ELR (cell line): Measurements from ENCODE around the gene DLGAP1.

ENCODE experiments used
- DNase-seq: peaks from one replicate; pipeline ENCODE4 v3.0.0-alpha.2; 2015; ENCODE audit warnings: low read depth

The DLGAP1 gene

GRCh38 chr18:3760741-3761140, 694.4 kb downstream of the DLGAP1 start:
- no peak for DNase-seq

GRCh38 chr18:3759099-3759498, 696.0 kb downstream of the DLGAP1 start:
- DNase-seq, result no peak

- peak; percentile 90 for DNase-seq
Observed at GRCh38 chr18:3758531-3758930, 696.6 kb downstream of the DLGAP1 start.

GRCh38 chr18:3757361-3757760, 697.7 kb downstream of the DLGAP1 start:
- DNase-seq, result no peak

GRCh38 chr18:3753106-3753505, 702.0 kb downstream of the DLGAP1 start:
- no peak for DNase-seq

GRCh38 chr18:3748086-3748485, 707.0 kb downstream of the DLGAP1 start:
- no peak for DNase-seq

- peak; percentile 16 for DNase-seq
Observed at GRCh38 chr18:3747176-3747973, 707.7 kb downstream of the DLGAP1 start.

GRCh38 chr18:3742541-3742940, 712.6 kb downstream of the DLGAP1 start:
- no peak for DNase-seq

GRCh38 chr18:3741333-3741732, 713.8 kb downstream of the DLGAP1 start:
- no peak for DNase-seq

- no peak for DNase-seq
Observed at GRCh38 chr18:3728704-3729437, 726.2 kb downstream of the DLGAP1 start.

- no peak for DNase-seq
Observed at GRCh38 chr18:3727274-3727673, 727.8 kb downstream of the DLGAP1 start.

- DNase-seq, result no peak
Observed at GRCh38 chr18:3726238-3726951, 728.7 kb downstream of the DLGAP1 start.

GRCh38 chr18:3725115-3725514, 730.0 kb downstream of the DLGAP1 start:
- no peak for DNase-seq

- DNase-seq, result no peak
Observed at GRCh38 chr18:3723554-3723953, 731.6 kb downstream of the DLGAP1 start.

GRCh38 chr18:3722649-3723433, 732.3 kb downstream of the DLGAP1 start:
- no peak for DNase-seq

GRCh38 chr18:3721771-3722648, 733.1 kb downstream of the DLGAP1 start:
- no peak for DNase-seq

GRCh38 chr18:3720818-3721545, 734.1 kb downstream of the DLGAP1 start:
- no peak for DNase-seq

GRCh38 chr18:3720159-3720558, 734.9 kb downstream of the DLGAP1 start:
- no peak for DNase-seq

GRCh38 chr18:3717376-3718025, 737.6 kb downstream of the DLGAP1 start:
- no peak for DNase-seq
